NAMALWA (cell line): ENCODE results near the gene CITED2.

Source experiments
- DNase-seq: peaks from one replicate; pipeline ENCODE4 v3.0.0-alpha.2; 2015; ENCODE audit warnings: low spot score

The CITED2 gene

GRCh38 chr6:139381216-139381865 lies 6.9 kb upstream of the CITED2 start:
- no peak for DNase-seq

GRCh38 chr6:139380611-139381010 lies 6.2 kb upstream of the CITED2 start:
- no peak for DNase-seq

- no peak for DNase-seq
These were observed 5.7 kb upstream of the CITED2 start for GRCh38 chr6:139380168-139380567.

- DNase-seq: no peak
These were observed 4.5 kb upstream of the CITED2 start for GRCh38 chr6:139378882-139379341.

GRCh38 chr6:139378226-139378625 lies 3.8 kb upstream of the CITED2 start:
- DNase-seq: no peak

- no peak for DNase-seq
These were observed 2.3 kb upstream of the CITED2 start for GRCh38 chr6:139376604-139377218.

GRCh38 chr6:139376017-139376330 lies 1.5 kb upstream of the CITED2 start:
- DNase-seq: no peak

- DNase-seq: peak; percentile 96
These were observed 973 bp upstream of the CITED2 start for GRCh38 chr6:139375226-139376016.

- DNase-seq: no peak
These were observed 506 bp downstream of the CITED2 start for GRCh38 chr6:139373928-139374356.

- DNase-seq: peak; percentile 75
These were observed 1.1 kb downstream of the CITED2 start for GRCh38 chr6:139373154-139373927.

- no peak for DNase-seq
These were observed 1.9 kb downstream of the CITED2 start for GRCh38 chr6:139372326-139373153.

GRCh38 chr6:139371421-139372203 lies 2.8 kb downstream of the CITED2 start:
- DNase-seq: no peak

GRCh38 chr6:139370999-139371345 lies 3.5 kb downstream of the CITED2 start:
- no peak for DNase-seq

GRCh38 chr6:139370283-139370998 lies 4.0 kb downstream of the CITED2 start:
- DNase-seq: no peak

GRCh38 chr6:139369568-139370282 lies 4.7 kb downstream of the CITED2 start:
- DNase-seq: peak; percentile 72

GRCh38 chr6:139369068-139369467 lies 5.4 kb downstream of the CITED2 start:
- DNase-seq: no peak

- DNase-seq: no peak
These were observed 5.8 kb downstream of the CITED2 start for GRCh38 chr6:139368661-139369060.

- DNase-seq: no peak
These were observed 6.6 kb downstream of the CITED2 start for GRCh38 chr6:139367810-139368351.

- no peak for DNase-seq
These were observed 9.5 kb downstream of the CITED2 start for GRCh38 chr6:139364982-139365379.
